GM12878 (cell line): ENCODE measurements around the gene KREMEN2. TPM values are rescaled to one million over a fixed set of nuclear protein-coding genes. Genes with fewer than 3 reads are reported as not detected.

Source experiments
- ATAC-seq: fragments of 200-7000 bp; cut with Tn5 transposase; 3 replicates; pipeline ENCODE4 v1.9.1; 2020; ENCODE audit warnings: mild to moderate bottlenecking, moderate library complexity
- BruUV-seq: library from RNA; stranded (reverse); fragments of 400-500 nt; replicated peaks from 2 replicates; lab custom pipeline; 2021; lab: Mats Ljungman, UMichigan
- CTCF ChIA-PET: fragments of 300-600 bp; sonication (Branson Sonifier 250); formaldehyde crosslinking; extraction: SDS; loops from one replicate; lab custom pipeline; 2021; ENCODE audit warnings: inconsistent platforms; lab: Yijun Ruan, JAX
- POLR2A ChIA-PET: fragments of 350-600 bp; formaldehyde crosslinking; extraction: SDS; loops from one replicate; lab custom pipeline; 2021; ENCODE audit warnings: inconsistent platforms; lab: Charles Lee
- RAD21 ChIA-PET: fragments of 300-600 bp; sonication (Branson Sonifier 250); formaldehyde crosslinking; loops from one replicate; lab custom pipeline; 2023; ENCODE audit warnings: antibody characterized with exemption; ENCODE audit not compliant: unreplicated experiment; lab: Charles Lee
- SMC1A ChIA-PET: fragments of 300-600 bp; sonication (Branson Sonifier 250); formaldehyde crosslinking; loops from one replicate; lab custom pipeline; 2023; ENCODE audit not compliant: unreplicated experiment, uncharacterized antibody; lab: Charles Lee
- DNase-seq: peaks from one replicate; pipeline ENCODE4 v3.0.0-alpha.2; 2011; ENCODE audit warnings: low read depth, low spot score
- FAIRE-seq: peaks from 3 replicates; lab custom pipeline; 2011; peaks lifted over from hg19 to GRCh38; lab: Jason Lieb, UNC
- H2AFZ ChIP-seq: 2 replicates; pipeline ENCODE4 v1.6.0; 2011; ENCODE audit warnings: low read depth, low read length, control low read depth; ENCODE audit not compliant: control insufficient read depth
- H3K27ac ChIP-seq: 2 replicates; pipeline ENCODE4 v1.5.1; 2011; ENCODE audit warnings: control low read depth; ENCODE audit not compliant: control insufficient read depth, insufficient read depth
- H3K27me3 ChIP-seq, 2 experiments: replicated peaks in 1 of 2; 2 replicates each; pipeline versions ENCODE4 v1.6.0 to v1.6.1; 2011; ENCODE audit warnings: low read length in 1 of 2; ENCODE audit not compliant: control insufficient read depth in 2 of 2, insufficient read depth in 2 of 2
- H3K36me3 ChIP-seq, 2 experiments: 2 replicates each; pipeline ENCODE4 v1.5.1; 2011; ENCODE audit warnings: low read length in 1 of 2; ENCODE audit not compliant: control insufficient read depth in 2 of 2, insufficient read depth in 2 of 2
- H3K4me1 ChIP-seq: 2 replicates; pipeline ENCODE4 v1.6.1; 2011; ENCODE audit warnings: mild to moderate bottlenecking, low read length, moderate library complexity, mixed read lengths; ENCODE audit not compliant: control insufficient read depth, insufficient read depth
- H3K4me2 ChIP-seq: 2 replicates; pipeline ENCODE4 v1.6.0; 2011; ENCODE audit warnings: control low read depth; ENCODE audit not compliant: control insufficient read depth, insufficient read depth
- H3K4me3 ChIP-seq: fragments of 200-600 bp; sonication (generic); 2 replicates; pipeline ENCODE4 v1.5.1; 2016
- H3K79me2 ChIP-seq: 2 replicates; pipeline ENCODE4 v1.6.0; 2011; ENCODE audit warnings: low read length; ENCODE audit not compliant: control insufficient read depth, insufficient read depth
- H3K9ac ChIP-seq: 2 replicates; pipeline ENCODE4 v1.8.0; 2011; ENCODE audit warnings: low read length, control low read depth, mixed read lengths; ENCODE audit not compliant: control insufficient read depth, insufficient read depth
- H3K9me3 ChIP-seq: replicated peaks from 3 replicates; pipeline ENCODE4 v1.5.1; 2011; ENCODE audit warnings: mild to moderate bottlenecking, low read length; ENCODE audit not compliant: control insufficient read depth, insufficient read depth
- H4K20me1 ChIP-seq: 2 replicates; pipeline ENCODE4 v1.6.0; 2011; ENCODE audit not compliant: control insufficient read depth, insufficient read depth
- EED ChIP-seq: sonication (generic); IDR thresholded peaks from 2 replicates; pipeline ENCODE4 v1.6.1; 2016; ENCODE audit warnings: antibody characterized with exemption, low read depth
- MEF2B ChIP-seq: fragments of 450-650 bp; IDR thresholded peaks from 2 replicates; pipeline ENCODE4 v1.6.1; 2018; ENCODE audit warnings: mild to moderate bottlenecking, moderate library complexity; ENCODE audit not compliant: partially characterized antibody, poor library complexity, severe bottlenecking
- RAD51 ChIP-seq: fragments of 450-650 bp; IDR thresholded peaks from 2 replicates; pipeline ENCODE4 v1.6.1; 2016; ENCODE audit warnings: moderate library complexity, mild to moderate bottlenecking, inconsistent platforms
- SMAD1 ChIP-seq: fragments of 450-650 bp; IDR thresholded peaks from 2 replicates; pipeline ENCODE4 v1.6.1; 2018; ENCODE audit warnings: mild to moderate bottlenecking, low read depth; ENCODE audit not compliant: partially characterized antibody
- ZBTB33 ChIP-seq: fragments of 450-650 bp; IDR thresholded peaks from 2 replicates; pipeline ENCODE4 v1.6.1; 2017; ENCODE audit warnings: mild to moderate bottlenecking
- WGBS: methylation state at CpG from one replicate; pipeline ENCODE4 v1.1.6; 2016; ENCODE audit warnings: low lambda C conversion rate; ENCODE audit not compliant: insufficient replicate concordance, insufficient coverage; ENCODE audit errors: missing lambda C conversion rate; 5-methylcytosine and 5-hydroxymethylcytosine counted together
- in situ Hi-C: fragments of 300-500 bp; cut with MboI; formaldehyde crosslinking; loops from 9 replicates; pipeline ENCODE4 v1.14.3; 2018; ENCODE audit warnings: mixed read lengths
- intact Hi-C: fragments of 100-400 bp; cut with micrococcal nuclease; formaldehyde crosslinking; loops from one replicate; pipeline ENCODE4 v1.14.2; 2022; ENCODE audit not compliant: unreplicated experiment
- polyA plus RNA-seq, 11 experiments: library from polyadenylated mRNA; depleted of rRNA in 4 of 11; unstranded in 6 of 11; stranded (reverse) in 5 of 11; fragments of >200 nt; fragmentation: Nextera tagmentation in 4 of 11; fragmentation: Illumina TruSeq in 1 of 11; extraction: Ambion mirVana in 4 of 11; extraction: Trizol in 1 of 11; gene quantifications; 1 replicate in 1 of 11; 2 replicates in 10 of 11; pipeline versions ENCODE4 v1.2.1 to v1.2.3, GENCODE V29; 2011 to 2016; ENCODE audit warnings: inconsistent platforms in 2 of 11, missing spikeins in 2 of 11, low read depth in 1 of 11
- small RNA-seq: library from RNA; depleted of rRNA; stranded (forward); fragments of <200 nt; gene quantifications from one replicate; pipeline ENCODE3, GENCODE V24; 2014
- total RNA-seq, 4 experiments: library from RNA; depleted of rRNA in 3 of 4; stranded (reverse); fragments of >200 nt in 3 of 4; fragmentation: Illumina TruSeq in 1 of 4; extraction: Trizol in 1 of 4; gene quantifications; 2 replicates each; pipeline versions ENCODE4 v1.2.1 to v1.2.3, GENCODE V29; 2013 to 2021

The KREMEN2 gene
- total and polyA plus RNA-seq, 10 of the 15 experiments (the other 5 are each of a cell fraction or from before 2014, with no cell fraction given) = 0.06 to 3.7 (median 0.83) TPM; not detected in 2

GRCh38 chr16:3015865-3016521, 51.9 kb downstream of the KREMEN2 start:
- no peaks in the 10 kb centered on the region for H3K9me3 ChIP-seq
- intact Hi-C loops (no loop called here), in situ Hi-C loops (no loop called here)
- ChIA-PET POLR2A (no interaction called here), SMC1A (interaction anchor here (1.0 kb wide), 1 partner anchor 12 kb away, joined by 3 read pairs; no protein-coding TSS in a partner anchor), RAD21 (no interaction called here)
- H3K4me3 ChIP-seq = no peak overlapping the region
- H4K20me1 ChIP-seq = no peaks in the 10 kb centered on the region
- H2AFZ ChIP-seq = no peak overlapping the region
- no peak overlapping the region for H3K4me2 ChIP-seq
- no peak for ATAC-seq
- FAIRE-seq = no peak
- no TSS peak for BruUV-seq
- peaks cover 4% of the 10 kb centered on the region for H3K4me1 ChIP-seq
- peaks cover 0 to 10% of the 10 kb centered on the region in 2 experiments; a peak in 3 of 4 replicates for H3K27me3 ChIP-seq
- TF ChIP-seq RAD51 (no peak), ZBTB33 (no peak), MEF2B (no peak), EED (no peak)
- TF ChIP-seq, all 136 proteins: peak for 0
- Histone ChIP-seq H3K9ac (no peak overlapping the region), H3K79me2 (no peaks in the 10 kb centered on the region), H3K36me3 (no peaks in the 10 kb centered on the region), H3K27ac (no peak overlapping the region)
- CTCF ChIA-PET = no interaction called here
- WGBS = 56% methylated on average over 13 of the region's 13 CpGs
- no peak for DNase-seq

GRCh38 chr16:3017344-3017743, 53.3 kb downstream of the KREMEN2 start:
- H3K9ac ChIP-seq = no peak overlapping the region
- H2AFZ ChIP-seq = no peak overlapping the region
- RAD21 ChIA-PET = no interaction called here
- ATAC-seq (no peak), FAIRE-seq (no peak), DNase-seq (no peak)
- SMC1A ChIA-PET = no interaction called here
- BruUV-seq = no TSS peak
- no peak for TF ChIP-seq SMAD1
- no peaks in the 10 kb centered on the region for H4K20me1 ChIP-seq
- CTCF ChIA-PET = no interaction called here
- peaks cover 0 to under 1% of the 10 kb centered on the region in 2 experiments; a peak in 3 of 4 replicates for H3K27me3 ChIP-seq
- H3K4me3 ChIP-seq = no peak overlapping the region
- no peak overlapping the region for H3K4me2 ChIP-seq
- no peaks in the 10 kb centered on the region; a peak in 1 of 4 replicates for H3K36me3 ChIP-seq
- H3K79me2 ChIP-seq = no peaks in the 10 kb centered on the region
- H3K4me1 ChIP-seq = peaks cover 17% of the 10 kb centered on the region
- WGBS = 83% methylated on average over 20 of the region's 20 CpGs
- intact Hi-C loops (no loop called here), in situ Hi-C loops (no loop called here)
- no peak overlapping the region for H3K27ac ChIP-seq
- POLR2A ChIA-PET = no interaction called here
- no peaks in the 10 kb centered on the region for H3K9me3 ChIP-seq

Small RNA genes within 50 kb of the gene (small RNA-seq; reads per million reads assigned to genes)
- not detected for gene LINC00514

Other genes starting within 250 kb of the KREMEN2 start
Only the 7 nearest of the 24 such genes appear.
- 15.0 and 19.7 TPM in 2 replicates for gene FLYWCH1, start 52.3 kb upstream of the KREMEN2 start, total RNA-seq (2014; rRNA removed)
- 6.6 and 7.9 TPM in 2 replicates for gene FLYWCH1, start 52.3 kb upstream of the KREMEN2 start, total RNA-seq (2014; rRNA removed; fragmentation: Illumina TruSeq; extraction: Trizol)
- 27.8 and 33.8 TPM in 2 replicates for gene FLYWCH1, start 52.3 kb upstream of the KREMEN2 start, total RNA-seq (2021)
- 7.7 and 10.6 TPM in 2 replicates for gene FLYWCH1, start 52.3 kb upstream of the KREMEN2 start, polyA plus RNA-seq (2011; rRNA removed)
- 1.8 and 10.1 TPM in 2 replicates for gene FLYWCH1, start 52.3 kb upstream of the KREMEN2 start, polyA plus RNA-seq (2014; fragmentation: Illumina TruSeq; extraction: Trizol)
- gene FLYWCH1, start 52.3 kb upstream of the KREMEN2 start, polyA plus RNA-seq (2014; fragmentation: Nextera tagmentation; extraction: Ambion mirVana) = under 1 TPM; 0.47 to 0.60 TPM
- 29.1 and 37.9 TPM in 2 replicates for gene FLYWCH1, start 52.3 kb upstream of the KREMEN2 start, polyA plus RNA-seq (2014; rRNA removed)
- gene FLYWCH1, start 52.3 kb upstream of the KREMEN2 start, polyA plus RNA-seq (2016; fragmentation: Nextera tagmentation; extraction: Ambion mirVana) = 10 to 100 TPM; 11.8 to 16.7 TPM
- gene PAQR4, start 5.1 kb downstream of the KREMEN2 start, total RNA-seq (2014; rRNA removed) = 20.8 and 21.1 TPM in 2 replicates
- gene PAQR4, start 5.1 kb downstream of the KREMEN2 start, total RNA-seq (2014; rRNA removed; fragmentation: Illumina TruSeq; extraction: Trizol) = 10.6 and 11.9 TPM in 2 replicates
- 30.7 and 31.8 TPM in 2 replicates for gene PAQR4, start 5.1 kb downstream of the KREMEN2 start, total RNA-seq (2021)
- gene PAQR4, start 5.1 kb downstream of the KREMEN2 start, polyA plus RNA-seq (2011; rRNA removed) = 7.2 and 13.9 TPM in 2 replicates
- 7.6 and 13.1 TPM in 2 replicates for gene PAQR4, start 5.1 kb downstream of the KREMEN2 start, polyA plus RNA-seq (2014; fragmentation: Illumina TruSeq; extraction: Trizol)
- under 1 TPM; 0.39 to 0.84 TPM for gene PAQR4, start 5.1 kb downstream of the KREMEN2 start, polyA plus RNA-seq (2014; fragmentation: Nextera tagmentation; extraction: Ambion mirVana)
- 29.4 and 29.9 TPM in 2 replicates for gene PAQR4, start 5.1 kb downstream of the KREMEN2 start, polyA plus RNA-seq (2014; rRNA removed)
- 10 to 100 TPM in 1 of 2 experiments, 1 to 10 TPM in 1; 5.9 to 14.2 TPM for gene PAQR4, start 5.1 kb downstream of the KREMEN2 start, polyA plus RNA-seq (2016; fragmentation: Nextera tagmentation; extraction: Ambion mirVana)
- 31.6 and 39.6 TPM in 2 replicates for gene PKMYT1, start 16.2 kb downstream of the KREMEN2 start, total RNA-seq (2014; rRNA removed)
- gene PKMYT1, start 16.2 kb downstream of the KREMEN2 start, total RNA-seq (2014; rRNA removed; fragmentation: Illumina TruSeq; extraction: Trizol) = 11.5 and 13.6 TPM in 2 replicates
- 72.6 and 77.1 TPM in 2 replicates for gene PKMYT1, start 16.2 kb downstream of the KREMEN2 start, total RNA-seq (2021)
- 3.4 and 9.3 TPM in 2 replicates for gene PKMYT1, start 16.2 kb downstream of the KREMEN2 start, polyA plus RNA-seq (2011; rRNA removed)
- gene PKMYT1, start 16.2 kb downstream of the KREMEN2 start, polyA plus RNA-seq (2014; fragmentation: Illumina TruSeq; extraction: Trizol) = 6.9 and 13.1 TPM in 2 replicates
- gene PKMYT1, start 16.2 kb downstream of the KREMEN2 start, polyA plus RNA-seq (2014; fragmentation: Nextera tagmentation; extraction: Ambion mirVana) = 10 to 100 TPM in 1 of 2 experiments, 1 to 10 TPM in 1; 4.6 to 20.2 TPM
- gene PKMYT1, start 16.2 kb downstream of the KREMEN2 start, polyA plus RNA-seq (2014; rRNA removed) = 48.1 and 63.7 TPM in 2 replicates
- gene PKMYT1, start 16.2 kb downstream of the KREMEN2 start, polyA plus RNA-seq (2016; fragmentation: Nextera tagmentation; extraction: Ambion mirVana) = 100 to 1,000 TPM in 1 of 2 experiments, 10 to 100 TPM in 1; 91.9 to 101 TPM
- gene CLDN9, start 48.6 kb downstream of the KREMEN2 start, total RNA-seq (2014; rRNA removed) = not detected in 2 replicates
- gene CLDN9, start 48.6 kb downstream of the KREMEN2 start, total RNA-seq (2014; rRNA removed; fragmentation: Illumina TruSeq; extraction: Trizol) = not detected in 2 replicates
- not detected in 2 replicates for gene CLDN9, start 48.6 kb downstream of the KREMEN2 start, total RNA-seq (2021)
- gene CLDN9, start 48.6 kb downstream of the KREMEN2 start, polyA plus RNA-seq (2011; rRNA removed) = not detected in 2 replicates
- not detected in 2 replicates for gene CLDN9, start 48.6 kb downstream of the KREMEN2 start, polyA plus RNA-seq (2014; fragmentation: Illumina TruSeq; extraction: Trizol)
- not detected for gene CLDN9, start 48.6 kb downstream of the KREMEN2 start, polyA plus RNA-seq (2014; fragmentation: Nextera tagmentation; extraction: Ambion mirVana)
- not detected in 2 replicates for gene CLDN9, start 48.6 kb downstream of the KREMEN2 start, polyA plus RNA-seq (2014; rRNA removed)
- not detected for gene CLDN9, start 48.6 kb downstream of the KREMEN2 start, polyA plus RNA-seq (2016; fragmentation: Nextera tagmentation; extraction: Ambion mirVana)
- gene CLDN6, start 53.9 kb downstream of the KREMEN2 start, total RNA-seq (2014; rRNA removed) = not detected in 2 replicates
- not detected in 2 replicates for gene CLDN6, start 53.9 kb downstream of the KREMEN2 start, total RNA-seq (2014; rRNA removed; fragmentation: Illumina TruSeq; extraction: Trizol)
- gene CLDN6, start 53.9 kb downstream of the KREMEN2 start, total RNA-seq (2021) = 0.26 and 0.61 TPM in 2 replicates
- not detected in 2 replicates for gene CLDN6, start 53.9 kb downstream of the KREMEN2 start, polyA plus RNA-seq (2011; rRNA removed)
- not detected in 2 replicates for gene CLDN6, start 53.9 kb downstream of the KREMEN2 start, polyA plus RNA-seq (2014; fragmentation: Illumina TruSeq; extraction: Trizol)
- not detected for gene CLDN6, start 53.9 kb downstream of the KREMEN2 start, polyA plus RNA-seq (2014; fragmentation: Nextera tagmentation; extraction: Ambion mirVana)
- gene CLDN6, start 53.9 kb downstream of the KREMEN2 start, polyA plus RNA-seq (2014; rRNA removed) = not detected in 2 replicates
- gene CLDN6, start 53.9 kb downstream of the KREMEN2 start, polyA plus RNA-seq (2016; fragmentation: Nextera tagmentation; extraction: Ambion mirVana) = under 1 TPM; 0.15 to 0.23 TPM
- gene TNFRSF12A, start 56.1 kb downstream of the KREMEN2 start, total RNA-seq (2014; rRNA removed) = 0.44 and 1.4 TPM in 2 replicates
- gene TNFRSF12A, start 56.1 kb downstream of the KREMEN2 start, total RNA-seq (2014; rRNA removed; fragmentation: Illumina TruSeq; extraction: Trizol) = 0.28 and 0.67 TPM in 2 replicates
- gene TNFRSF12A, start 56.1 kb downstream of the KREMEN2 start, total RNA-seq (2021) = 0.58 and 0.90 TPM in 2 replicates
- gene TNFRSF12A, start 56.1 kb downstream of the KREMEN2 start, polyA plus RNA-seq (2011; rRNA removed) = 0.62 and 1.0 TPM in 2 replicates
- gene TNFRSF12A, start 56.1 kb downstream of the KREMEN2 start, polyA plus RNA-seq (2014; fragmentation: Illumina TruSeq; extraction: Trizol) = 0.35 TPM in 1 of 2 replicates, not detected in the other
- not detected for gene TNFRSF12A, start 56.1 kb downstream of the KREMEN2 start, polyA plus RNA-seq (2014; fragmentation: Nextera tagmentation; extraction: Ambion mirVana)
- gene TNFRSF12A, start 56.1 kb downstream of the KREMEN2 start, polyA plus RNA-seq (2014; rRNA removed) = 0.67 and 1.7 TPM in 2 replicates
- gene TNFRSF12A, start 56.1 kb downstream of the KREMEN2 start, polyA plus RNA-seq (2016; fragmentation: Nextera tagmentation; extraction: Ambion mirVana) = 1 to 10 TPM; 1.5 TPM
- 35.9 and 40.7 TPM in 2 replicates for gene HCFC1R1, start 59.7 kb downstream of the KREMEN2 start, total RNA-seq (2014; rRNA removed)
- gene HCFC1R1, start 59.7 kb downstream of the KREMEN2 start, total RNA-seq (2014; rRNA removed; fragmentation: Illumina TruSeq; extraction: Trizol) = 13.7 and 14.6 TPM in 2 replicates
- gene HCFC1R1, start 59.7 kb downstream of the KREMEN2 start, total RNA-seq (2021) = 26.6 and 31.7 TPM in 2 replicates
- gene HCFC1R1, start 59.7 kb downstream of the KREMEN2 start, polyA plus RNA-seq (2011; rRNA removed) = 6.8 and 14.3 TPM in 2 replicates
- 4.8 and 11.5 TPM in 2 replicates for gene HCFC1R1, start 59.7 kb downstream of the KREMEN2 start, polyA plus RNA-seq (2014; fragmentation: Illumina TruSeq; extraction: Trizol)
- 10 to 100 TPM in 1 of 2 experiments, 1 to 10 TPM in 1; 2.8 to 10.2 TPM for gene HCFC1R1, start 59.7 kb downstream of the KREMEN2 start, polyA plus RNA-seq (2014; fragmentation: Nextera tagmentation; extraction: Ambion mirVana)
- gene HCFC1R1, start 59.7 kb downstream of the KREMEN2 start, polyA plus RNA-seq (2014; rRNA removed) = 41.9 and 48.1 TPM in 2 replicates
- gene HCFC1R1, start 59.7 kb downstream of the KREMEN2 start, polyA plus RNA-seq (2016; fragmentation: Nextera tagmentation; extraction: Ambion mirVana) = 10 to 100 TPM; 31.4 to 42.5 TPM